ENCODE measurements around the gene STAMBPL1.
A peak's percentile ranks its signal among the peaks of the same experiment; 100 is the strongest.
"Not testable (repeated sequence)": the region's sequence is repeated elsewhere in the genome, so short reads cannot be mapped to it uniquely, and the experiment has no call there.

The STAMBPL1 gene

DNA sequence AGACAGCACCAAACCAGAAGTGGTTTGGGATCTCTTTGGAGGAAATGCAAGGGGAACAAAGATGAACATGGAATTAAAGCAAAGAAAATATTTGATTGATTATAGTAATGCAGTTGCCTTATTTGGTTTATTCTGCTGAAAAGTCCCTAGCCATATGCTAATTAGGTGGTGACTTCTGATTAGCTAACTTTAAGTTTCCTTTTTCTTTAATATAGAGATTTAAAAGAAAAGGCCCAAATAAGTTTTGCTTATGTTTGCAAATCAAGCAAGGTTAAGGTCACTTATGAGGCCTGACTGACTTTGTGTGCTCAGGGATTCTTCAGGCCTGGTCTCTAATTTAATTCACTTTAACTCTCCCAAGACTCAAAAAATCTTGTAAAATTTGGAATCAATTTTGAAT is 22.2 kb upstream of the STAMBPL1 start:
- no peak for DNase-seq (ENCODE audit: low read depth in 2 of 2)

DNA sequence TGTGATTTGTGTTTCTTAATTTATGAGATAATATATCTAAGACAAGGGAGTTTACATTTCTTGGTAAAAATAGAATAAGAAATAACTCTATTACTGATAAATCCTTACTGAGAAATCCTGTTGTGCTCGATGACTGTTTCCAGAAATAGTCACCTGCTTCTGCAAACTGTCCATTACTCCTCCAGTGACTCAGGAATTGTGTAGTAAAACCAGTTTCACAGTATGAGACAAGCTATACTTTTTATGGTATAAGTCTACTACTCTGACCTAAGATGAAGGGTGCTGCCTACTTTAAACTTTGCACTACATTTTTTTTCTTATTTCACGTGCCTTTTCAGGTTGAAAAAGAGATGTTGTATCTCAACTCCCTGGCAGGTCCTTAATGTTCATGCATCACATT is 21.6 kb upstream of the STAMBPL1 start:
- DNase-seq (ENCODE audit: low read depth in 2 of 2): no peak

DNA sequence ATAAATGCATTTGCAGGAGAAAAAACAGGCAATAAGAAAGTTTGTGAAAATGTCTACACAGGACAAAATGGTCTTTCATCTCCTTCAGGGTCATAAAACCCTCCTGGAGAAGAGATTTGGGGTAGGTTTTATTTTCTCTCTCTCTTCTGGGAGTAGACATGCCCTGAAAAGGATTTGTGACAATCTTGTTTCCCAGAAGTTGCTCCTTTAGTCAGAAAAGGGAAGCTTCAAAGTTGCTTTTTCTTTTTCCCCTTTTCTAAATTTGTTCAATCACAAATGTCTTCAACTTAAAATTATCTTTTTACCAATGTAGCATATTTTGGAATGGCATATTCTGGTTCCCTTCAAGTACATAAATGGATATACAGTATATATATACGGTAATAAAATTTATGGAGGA is 19.0 kb upstream of the STAMBPL1 start:
- DNase-seq (ENCODE audit: low read depth in 2 of 2): no peak

DNA sequence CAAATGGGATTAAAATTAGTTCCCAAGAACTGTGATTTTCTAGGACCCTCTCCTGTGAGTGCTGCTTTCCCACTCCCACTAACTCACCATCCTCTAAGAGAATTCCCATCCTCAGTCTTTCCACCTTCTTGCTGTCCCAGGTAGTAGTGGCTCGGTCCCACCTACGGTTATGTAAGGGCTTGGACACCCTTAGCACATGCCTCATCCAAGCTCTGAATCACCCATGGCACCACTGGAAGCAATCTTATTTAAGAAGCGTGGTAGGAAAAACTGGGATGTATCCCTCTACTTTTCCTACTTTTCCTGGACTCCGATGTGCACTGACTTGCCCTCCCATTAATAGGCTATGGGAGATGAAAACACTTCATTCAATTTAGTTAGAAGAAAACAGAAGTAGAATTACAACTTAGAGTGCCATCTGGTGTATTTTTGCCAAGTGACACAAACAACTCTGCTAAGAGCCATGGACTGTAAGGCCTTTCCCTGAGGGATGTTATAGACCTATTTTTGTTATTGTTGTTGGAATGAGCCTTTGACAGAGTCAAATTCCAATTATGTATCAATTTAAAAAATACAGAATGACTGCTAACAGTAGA is 14.7 kb upstream of the STAMBPL1 start:
- no peak for DNase-seq (ENCODE audit: low read depth in 2 of 2)

DNA sequence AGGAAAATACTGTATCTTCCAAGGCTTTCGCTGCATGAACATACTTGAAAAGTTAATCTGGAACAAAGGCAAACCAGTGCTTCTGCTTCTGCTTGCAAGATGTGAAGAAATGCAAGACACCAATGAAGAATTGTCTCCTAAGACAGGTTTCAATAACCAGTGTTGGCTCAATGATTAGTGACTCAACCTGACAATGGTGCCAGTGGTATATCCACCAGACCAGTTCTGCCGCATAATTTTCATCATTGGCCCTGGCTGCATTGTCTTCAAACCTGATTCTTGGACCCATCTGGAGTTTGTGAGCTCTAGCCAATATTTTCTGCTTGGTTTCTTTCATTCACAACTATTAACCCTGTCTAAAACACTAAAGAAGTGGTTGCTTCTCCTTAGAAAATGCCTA is 13.6 kb upstream of the STAMBPL1 start:
- no peak for DNase-seq (ENCODE audit: low read depth in 2 of 2)

DNA sequence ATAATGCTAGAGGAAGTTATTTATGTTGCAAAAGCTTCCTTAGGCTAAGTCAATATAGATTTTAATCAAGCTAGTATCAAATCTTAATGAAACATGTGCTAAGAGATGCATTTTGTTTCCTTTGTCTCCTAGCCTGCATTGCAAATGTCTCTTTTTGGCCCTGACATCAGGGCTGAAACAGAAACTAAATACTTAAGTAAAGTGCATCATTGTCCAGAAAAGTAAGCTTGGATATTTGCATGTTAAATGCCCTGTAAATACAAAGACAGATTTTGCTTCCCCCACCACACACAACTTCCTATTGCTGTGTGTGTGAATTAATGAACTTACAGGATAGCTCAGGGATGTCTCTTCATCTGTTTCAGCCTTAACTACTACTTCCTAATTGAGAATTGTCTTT is 10.0 kb upstream of the STAMBPL1 start:
- DNase-seq (ENCODE audit: low read depth in 2 of 2): no peak

DNA sequence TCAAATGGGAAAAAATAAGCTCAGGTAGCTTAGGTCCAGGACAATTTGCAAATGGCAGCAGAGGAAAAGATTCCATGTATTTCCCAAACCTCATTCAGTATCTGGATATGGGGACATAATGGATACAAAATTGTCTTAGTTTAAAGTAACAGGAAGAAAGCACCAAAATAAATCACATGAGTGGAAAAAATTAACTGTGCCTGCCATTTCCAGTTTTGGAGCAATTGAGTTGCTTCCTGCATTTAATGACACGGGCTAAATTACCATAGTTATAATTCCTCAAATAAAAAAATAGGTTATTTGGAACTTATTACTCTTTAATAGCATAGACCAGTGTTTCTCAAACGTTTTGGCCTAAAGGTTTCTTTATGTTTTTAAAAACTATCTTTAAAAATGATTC is 6.3 kb upstream of the STAMBPL1 start:
- DNase-seq (ENCODE audit: low read depth in 2 of 2): no peak

DNA sequence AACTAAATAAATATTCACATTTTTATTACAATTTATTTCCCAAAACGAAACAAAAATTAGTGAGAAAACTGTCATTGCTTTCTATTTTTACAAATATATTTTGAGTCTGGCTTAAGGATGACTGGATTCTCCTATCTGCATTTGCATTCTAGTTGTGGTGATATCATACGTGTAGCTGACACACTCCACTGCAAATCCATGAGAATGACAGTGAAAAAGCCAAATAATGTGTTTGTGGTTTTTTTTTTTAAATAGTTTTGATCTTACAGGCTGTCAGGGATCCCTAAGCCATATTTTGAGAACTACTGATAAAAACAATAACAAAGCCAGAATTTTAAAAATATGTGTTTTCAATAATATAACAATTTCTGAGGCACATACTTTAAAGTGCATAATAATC is 5.8 kb upstream of the STAMBPL1 start:
- no peak for DNase-seq (ENCODE audit: low read depth in 2 of 2)

DNA sequence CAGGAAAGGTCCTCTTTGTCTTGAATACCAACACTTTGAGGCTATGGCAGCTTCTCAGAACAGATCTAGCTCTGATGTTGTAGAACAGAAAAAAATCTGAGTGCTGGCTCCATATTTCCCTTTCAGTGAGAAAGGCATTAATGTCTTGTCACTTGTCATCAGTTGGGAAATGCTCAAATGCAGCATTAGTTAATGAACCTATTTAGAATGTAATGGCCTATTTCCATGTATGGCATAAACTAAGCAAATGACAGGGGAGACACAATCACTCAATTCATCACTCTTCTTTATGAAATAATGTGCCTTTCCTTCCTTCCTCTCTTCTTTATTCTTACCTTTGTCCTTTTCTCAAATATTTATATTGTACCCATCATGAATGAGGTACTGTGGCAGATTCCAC is 5.0 kb upstream of the STAMBPL1 start:
- DNase-seq (ENCODE audit: low read depth in 2 of 2): no peak

DNA sequence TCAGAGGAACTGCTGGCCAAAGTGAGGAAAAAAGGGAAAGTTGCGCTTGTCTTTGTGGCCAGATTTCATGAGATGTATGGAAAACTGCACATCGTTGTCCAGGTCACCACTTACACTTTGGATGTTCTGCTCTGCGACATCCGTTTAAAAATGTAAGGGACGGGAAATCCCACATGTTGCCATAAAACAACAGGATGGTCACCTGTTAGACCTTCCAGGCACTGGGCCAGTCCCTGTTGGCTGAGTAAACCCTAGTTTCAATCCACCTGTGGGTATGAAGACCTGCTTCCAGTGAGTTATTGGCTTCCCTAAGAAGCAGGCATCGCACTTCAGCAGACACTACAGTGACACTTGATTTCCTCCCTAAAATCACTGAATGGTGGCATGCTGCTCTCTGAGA is 2.7 kb upstream of the STAMBPL1 start:
- no peak for DNase-seq (ENCODE audit: low read depth in 2 of 2)

DNA sequence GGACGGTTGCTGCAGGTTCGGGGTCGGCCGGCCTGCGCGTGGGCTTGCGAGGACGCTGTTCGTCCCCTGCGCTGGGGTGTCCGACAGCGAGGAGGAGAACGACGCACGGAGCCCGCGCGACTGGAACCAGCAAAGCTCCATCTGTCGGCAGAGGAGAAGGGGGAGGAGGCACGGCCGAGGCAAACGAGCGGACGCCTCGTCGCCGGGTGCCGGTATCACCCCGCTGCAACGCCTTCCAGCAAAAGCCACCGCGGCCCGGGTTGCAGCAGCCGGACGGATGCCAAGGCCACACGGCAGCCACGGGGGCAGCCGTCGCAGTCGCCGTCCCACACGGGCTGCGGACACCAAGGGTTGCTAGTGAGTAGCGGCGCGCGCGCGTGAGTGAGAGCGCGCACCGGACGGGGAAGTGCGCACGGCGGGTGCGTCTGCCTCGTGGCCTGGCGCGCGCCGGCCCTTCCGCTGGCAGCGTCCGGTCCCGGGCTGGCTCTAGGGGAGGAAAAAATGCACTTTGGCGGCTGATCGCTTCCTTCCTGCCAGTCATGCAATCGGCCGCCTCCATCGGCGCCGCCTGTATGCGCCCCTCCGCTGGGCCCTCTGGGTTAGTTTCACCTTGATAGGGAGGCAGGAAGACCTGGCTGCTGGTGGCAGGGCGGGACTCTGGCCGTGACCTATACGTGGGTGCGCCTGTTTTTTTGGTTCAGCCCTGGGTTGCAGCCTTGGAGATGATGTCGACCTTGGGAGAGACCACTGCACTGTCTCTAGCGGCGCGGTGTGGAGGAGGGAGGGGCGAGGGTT is 434 bp downstream of the STAMBPL1 start:
- peak; percentile 40 to 51 for DNase-seq (ENCODE audit: low read depth in 2 of 2)

DNA sequence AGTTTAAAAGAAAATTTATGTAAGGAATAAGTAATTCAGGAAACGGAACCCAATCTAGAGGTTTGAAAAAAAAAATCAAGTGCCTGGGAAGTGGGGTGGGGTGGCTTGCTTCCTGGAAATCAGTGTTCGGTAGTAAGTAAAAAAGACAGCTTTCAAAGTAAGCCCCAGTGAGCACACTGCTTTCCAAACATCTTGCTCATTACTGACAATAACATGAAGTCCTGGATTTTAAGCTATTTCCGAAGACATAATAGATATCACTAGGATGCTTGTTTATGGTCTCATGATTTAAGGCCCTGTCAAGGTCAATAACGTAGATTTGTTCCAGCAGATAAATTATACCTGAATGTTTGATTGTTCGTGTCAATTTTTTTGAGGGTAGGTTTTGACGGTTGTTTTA is 1.3 kb downstream of the STAMBPL1 start:
- no peak for DNase-seq (ENCODE audit: low read depth in 2 of 2)

DNA sequence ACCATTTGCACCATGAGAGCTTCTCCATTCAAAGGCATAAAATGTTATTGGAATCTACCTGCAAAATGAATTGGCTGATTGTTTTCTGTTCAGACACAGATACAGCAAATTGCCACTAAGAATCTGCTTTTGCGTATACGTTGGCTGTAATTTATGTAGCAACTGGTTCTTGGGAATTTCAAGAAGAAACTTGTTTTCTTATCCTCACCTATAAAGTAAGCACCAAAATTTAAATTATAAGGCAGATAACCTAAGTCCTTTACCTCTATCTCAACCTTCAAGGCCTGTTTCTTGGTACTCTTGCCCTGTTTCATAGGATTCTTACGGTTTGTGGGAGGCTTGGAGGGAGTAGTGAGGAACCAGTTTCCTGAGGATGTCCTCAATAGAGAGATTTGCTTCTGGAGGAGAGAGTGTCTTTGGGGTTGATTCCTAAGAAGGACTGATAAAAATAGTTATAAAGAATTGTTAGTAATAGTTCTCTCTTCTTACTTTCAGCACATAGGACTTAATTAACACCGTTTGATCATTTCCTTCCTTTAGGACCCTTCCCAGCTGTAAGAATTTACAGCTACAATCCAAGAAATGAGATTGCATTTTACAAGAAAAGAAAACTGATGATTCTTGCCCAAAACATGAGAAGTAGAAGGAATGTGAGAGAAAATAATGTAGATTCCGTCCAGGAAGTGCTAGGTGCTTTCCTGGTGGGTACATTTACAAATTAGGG is 2.0 kb downstream of the STAMBPL1 start:
- no peak for DNase-seq (ENCODE audit: low read depth in 2 of 2)

DNA sequence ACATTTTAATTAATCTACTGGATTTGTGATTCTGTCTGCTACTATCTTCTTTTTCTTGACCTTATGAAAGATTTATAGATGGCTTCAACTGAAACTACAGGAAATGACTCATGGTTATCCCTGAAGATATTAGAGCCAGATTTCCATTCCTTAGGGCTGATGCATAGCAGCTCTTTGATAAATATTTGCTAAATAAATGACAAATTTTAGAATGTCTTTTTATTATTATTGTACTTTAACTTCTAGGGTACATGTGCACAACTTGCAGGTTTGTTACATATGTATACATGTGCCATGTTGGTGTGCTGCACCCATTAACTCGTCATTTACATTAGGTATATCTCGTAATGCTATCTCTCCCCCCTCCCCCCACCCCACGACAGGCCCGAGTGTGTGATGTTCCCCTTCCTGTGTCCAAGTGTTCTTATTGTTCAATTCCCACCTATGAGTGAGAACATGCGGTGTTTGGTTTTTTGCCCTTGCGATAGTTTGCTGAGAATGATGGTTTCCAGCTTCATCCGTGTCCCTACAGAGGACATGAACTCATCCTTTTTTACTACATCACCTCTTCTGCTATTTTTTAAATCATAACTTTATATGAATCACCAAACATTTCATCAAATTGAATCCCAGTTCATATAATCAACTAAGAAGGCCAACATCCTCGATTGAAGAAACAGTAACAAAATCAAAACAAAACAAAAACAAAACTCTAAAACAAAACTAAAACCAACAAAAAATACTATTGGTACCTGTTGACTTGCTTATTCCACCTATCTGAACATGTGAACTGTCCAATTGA is 2.8 kb downstream of the STAMBPL1 start:
- DNase-seq (ENCODE audit: low read depth in 2 of 2): not testable (repeated sequence)

DNA sequence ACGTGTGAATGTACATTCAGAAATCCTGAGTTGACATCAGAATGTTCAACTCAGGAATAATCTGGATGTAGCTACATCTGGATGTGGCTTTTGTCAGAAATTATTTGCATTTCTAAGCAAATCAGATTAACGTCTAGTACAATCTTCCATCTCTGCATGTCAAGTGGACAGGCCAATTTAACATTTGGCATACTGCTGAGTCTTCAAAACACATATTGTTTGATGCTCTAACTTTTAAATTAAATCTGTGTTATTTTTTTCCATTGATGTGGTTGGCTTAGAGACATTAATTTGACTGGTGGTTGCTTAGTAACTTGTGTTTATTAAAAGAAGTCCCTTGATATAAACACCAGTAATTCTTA is 3.4 kb downstream of the STAMBPL1 start:
- no peak for DNase-seq (ENCODE audit: low read depth in 2 of 2)

DNA sequence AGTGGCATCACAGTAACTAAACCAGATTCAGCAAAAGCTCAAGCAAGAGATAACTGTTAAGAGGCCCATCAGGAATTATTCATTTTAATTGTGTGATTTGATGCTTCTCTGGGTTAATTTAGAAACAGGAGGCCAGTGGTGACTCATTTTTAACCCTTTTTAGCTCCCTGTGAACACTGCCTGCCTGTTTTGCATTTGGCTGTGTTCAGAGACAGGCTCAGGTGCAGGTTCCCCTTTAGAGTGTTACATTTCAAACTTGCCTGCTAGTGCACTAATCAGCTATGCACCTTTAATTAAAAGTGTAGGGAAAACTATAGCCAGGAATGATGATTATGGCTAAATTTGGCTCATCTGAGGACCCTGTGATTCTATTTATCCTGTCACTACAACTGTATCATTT is 6.5 kb downstream of the STAMBPL1 start:
- no peak for DNase-seq (ENCODE audit: low read depth in 2 of 2)

DNA sequence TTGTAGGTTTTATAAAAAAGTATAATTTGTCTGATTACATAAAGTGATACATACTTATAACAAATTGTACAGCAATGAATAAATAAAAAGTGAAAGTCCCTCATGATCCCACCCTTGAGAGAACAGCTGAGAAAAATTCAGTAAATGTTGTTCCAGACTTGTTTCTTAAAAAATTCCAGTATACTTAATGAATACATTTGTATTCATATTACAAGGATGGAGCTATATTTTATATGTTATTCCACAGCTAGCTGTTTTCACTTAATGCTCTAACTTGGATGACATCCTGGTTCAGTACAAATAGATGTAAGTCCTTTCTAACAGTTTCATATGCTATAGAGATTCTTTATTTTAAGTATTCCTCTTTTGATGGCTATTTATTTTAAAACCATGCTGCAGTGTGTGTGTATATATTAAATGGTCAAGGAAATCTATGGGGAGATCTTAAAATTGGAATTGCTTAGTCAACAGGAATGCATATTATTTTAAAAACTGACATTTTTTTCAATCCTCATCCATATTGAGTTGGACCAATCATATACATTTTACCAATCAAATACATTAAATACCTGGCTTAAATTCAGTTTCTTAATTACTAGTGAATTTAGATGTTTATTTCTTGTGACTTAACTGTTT is 8.9 kb downstream of the STAMBPL1 start:
- no peak for DNase-seq (ENCODE audit: low read depth in 2 of 2)

DNA sequence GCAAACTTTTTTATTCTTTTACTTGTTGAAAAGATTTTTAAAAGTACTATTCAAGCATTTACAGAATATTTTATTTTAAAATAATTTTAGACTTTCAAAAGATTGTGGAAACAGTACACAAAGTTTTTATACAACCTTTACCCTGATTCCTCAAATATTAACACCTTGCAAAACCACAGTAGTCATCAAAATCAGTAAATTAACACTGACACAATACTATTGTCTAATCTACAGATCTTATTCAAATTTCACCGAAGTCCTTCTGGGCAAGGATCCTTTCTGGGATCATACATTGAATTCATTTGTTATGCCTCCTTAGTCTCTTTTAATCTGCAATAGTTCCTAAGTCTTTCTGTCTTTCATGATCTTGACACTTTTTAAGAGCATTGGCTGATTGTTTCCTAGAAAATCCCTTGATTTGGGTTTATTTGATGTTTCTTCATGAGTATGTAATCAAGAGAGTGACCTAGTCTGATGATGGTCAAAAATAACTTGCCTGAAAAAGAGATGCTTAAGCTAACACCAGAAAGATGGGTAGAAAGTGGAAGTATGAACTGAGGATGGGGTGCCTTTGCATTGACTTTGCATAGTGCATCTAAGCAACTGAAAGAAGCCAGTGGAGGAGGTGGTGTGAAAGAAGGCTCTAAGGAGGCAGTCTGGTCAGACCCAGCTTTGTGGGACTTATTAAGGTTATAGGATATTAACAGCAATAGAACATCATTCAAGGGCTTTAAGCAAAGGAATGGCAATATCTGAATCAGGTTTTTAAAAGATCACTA is 9.7 kb downstream of the STAMBPL1 start:
- DNase-seq (ENCODE audit: low read depth in 2 of 2): no peak

DNA sequence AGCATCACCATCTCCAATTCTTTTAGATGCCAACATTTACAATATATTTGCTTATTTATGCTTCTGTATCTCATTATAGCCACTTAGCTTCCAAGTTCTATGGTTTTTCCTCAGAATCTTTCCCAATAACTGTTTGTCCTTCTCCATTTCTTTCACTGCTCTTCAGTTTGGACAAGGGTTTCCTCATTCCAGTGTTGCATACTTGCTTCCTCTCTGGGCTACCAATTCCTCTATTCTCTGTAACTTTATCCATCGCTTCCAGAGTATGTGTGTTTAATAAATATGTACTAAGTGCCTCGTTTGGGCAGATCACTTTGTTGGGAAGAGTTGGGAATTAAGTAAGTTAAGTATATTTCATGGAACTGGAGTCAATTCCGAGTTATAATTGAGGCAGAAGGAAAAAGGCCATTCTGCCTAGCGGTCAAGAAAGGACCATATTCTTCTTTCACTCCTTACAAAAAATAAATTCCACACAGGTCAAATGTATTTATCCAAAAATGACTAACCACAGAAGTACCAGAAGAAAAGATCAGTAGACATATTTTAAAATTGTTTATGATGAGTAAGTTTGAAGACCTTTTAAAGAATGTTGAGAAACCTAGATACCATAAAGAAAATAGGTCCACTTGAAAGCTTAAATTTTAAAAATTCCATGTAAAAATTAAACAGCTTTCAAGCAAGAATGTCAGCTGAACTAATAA is 10.8 kb downstream of the STAMBPL1 start:
- no peak for DNase-seq (ENCODE audit: low read depth in 2 of 2)

DNA sequence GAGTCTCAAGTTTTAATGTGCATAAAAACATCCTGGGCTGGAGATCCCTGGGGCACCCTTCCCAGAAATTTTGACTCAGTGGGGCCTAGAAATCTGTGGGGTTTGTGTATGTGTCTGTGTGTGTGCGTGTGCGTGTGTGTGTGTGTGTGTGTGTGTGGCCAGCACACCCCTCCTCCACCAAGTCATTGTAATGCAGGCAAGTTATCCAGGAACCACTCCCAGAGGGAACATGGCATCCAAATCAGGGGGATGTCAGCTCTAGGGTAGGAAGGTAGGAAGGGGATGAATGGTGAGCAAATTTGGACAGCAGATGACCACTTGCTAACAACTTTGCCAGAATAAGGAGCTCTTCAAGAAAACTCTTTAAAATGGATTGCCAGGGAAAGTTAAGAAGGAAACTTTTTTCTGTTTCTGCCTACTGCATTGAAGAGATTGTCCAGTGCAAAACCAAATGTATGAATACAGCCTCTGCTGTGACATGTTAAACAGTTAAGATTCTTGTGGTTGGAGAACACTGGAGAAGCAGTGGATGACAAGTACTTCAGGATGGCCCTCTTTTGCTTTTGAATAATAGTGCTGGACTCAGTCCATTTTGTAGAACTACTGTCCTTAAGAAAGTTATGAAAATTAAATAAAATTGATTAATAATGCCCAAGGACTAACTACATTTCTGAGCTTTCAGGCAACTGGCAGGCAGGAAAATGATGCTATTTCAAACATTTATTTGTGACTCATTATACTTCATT is 12.3 kb downstream of the STAMBPL1 start:
- no peak for DNase-seq (ENCODE audit: low read depth in 2 of 2)
